B cell (primary cell): ENCODE data around the gene PRRC2A. TPM values are rescaled to one million over a fixed set of nuclear protein-coding genes. Genes with fewer than 3 reads are reported as not detected.

Experiments used
- ATAC-seq: fragments of 200-7000 bp; cut with Tn5 transposase; one replicate; pipeline ENCODE4 v1.10.0; 2021; ENCODE audit warnings: low read depth, mild to moderate bottlenecking, moderate number of reproducible peaks, moderate library complexity
- CTCF ChIA-PET: fragments of 350-600 bp; sonication (Branson Sonifier 250); formaldehyde crosslinking; loops from one replicate; lab custom pipeline; 2021; ENCODE audit warnings: antibody characterized with exemption, inconsistent platforms; lab: Charles Lee
- POLR2A ChIA-PET: fragments of 350-600 bp; sonication (Branson Sonifier 250); formaldehyde crosslinking; loops from one replicate; lab custom pipeline; 2021; ENCODE audit warnings: antibody characterized with exemption; lab: Charles Lee
- DNase-seq: peaks from one replicate; pipeline ENCODE4 v3.0.0; 2013
- H2AFZ ChIP-seq: 2 replicates; pipeline ENCODE4 v1.6.1; 2012; ENCODE audit warnings: mild to moderate bottlenecking, low read depth, low read length; ENCODE audit not compliant: insufficient read depth, poor library complexity, severe bottlenecking
- H3K27ac ChIP-seq, 2 donors: 1 replicate in 1 of 2; 2 replicates in 1 of 2; pipeline ENCODE4 v1.5.1; 2012 to 2013; ENCODE audit warnings: low read length in 2 of 2, mild to moderate bottlenecking in 2 of 2, moderate library complexity in 1 of 2
- H3K27me3 ChIP-seq, 4 experiments: fragments of 200-600 bp in 1 of 4; sonication (generic) in 1 of 4; replicated peaks in 1 of 4; 1 replicate in 2 of 4; 2 replicates in 2 of 4; pipeline versions ENCODE4 v1.6.1 to v1.7.0; 2013 to 2016; ENCODE audit warnings: low read length in 3 of 4, mild to moderate bottlenecking in 2 of 4, mixed read lengths in 1 of 4, moderate library complexity in 1 of 4; ENCODE audit not compliant: insufficient read depth in 4 of 4, control insufficient read depth in 3 of 4; ENCODE audit errors: control extremely low read depth in 1 of 4
- H3K36me3 ChIP-seq, 2 experiments: replicated peaks in 1 of 2; 1 replicate in 1 of 2; 2 replicates in 1 of 2; pipeline versions ENCODE4 v1.6.1 to v1.7.1; 2013; ENCODE audit warnings: low read length in 1 of 2; ENCODE audit not compliant: insufficient read depth in 2 of 2, control insufficient read depth in 1 of 2; ENCODE audit errors: control extremely low read depth in 1 of 2, extremely low read depth in 1 of 2
- H3K4me1 ChIP-seq, 2 donors: fragments of 200-600 bp in 1 of 2; sonication (generic) in 1 of 2; 1 replicate in 1 of 2; 2 replicates in 1 of 2; pipeline versions ENCODE4 v1.5.1 to v1.6.1; 2013 to 2017; ENCODE audit warnings: low read length in 2 of 2; ENCODE audit not compliant: control insufficient read depth in 2 of 2, insufficient read depth in 2 of 2
- H3K4me2 ChIP-seq: replicated peaks from 2 replicates; pipeline ENCODE3; 2012; ENCODE audit warnings: mild to moderate bottlenecking, low read depth, low read length; ENCODE audit not compliant: poor library complexity, severe bottlenecking
- H3K4me3 ChIP-seq, 5 experiments: fragments of 200-600 bp in 1 of 5; sonication (generic) in 1 of 5; 1 replicate in 3 of 5; 2 replicates in 2 of 5; pipeline versions ENCODE4 v1.5.1 to v1.7.0; 2011 to 2016; ENCODE audit warnings: low read length in 4 of 5, mild to moderate bottlenecking in 4 of 5, low read depth in 2 of 5, control low read depth in 1 of 5, moderate library complexity in 1 of 5; ENCODE audit not compliant: insufficient read depth in 1 of 5; ENCODE audit errors: control extremely low read depth in 1 of 5, extremely low read depth in 1 of 5
- H3K79me2 ChIP-seq: fragments of 200-600 bp; sonication (generic); one replicate; pipeline ENCODE4 v1.6.0; 2016; ENCODE audit warnings: low read length; ENCODE audit not compliant: control insufficient read depth, insufficient read depth
- H3K9ac ChIP-seq: fragments of 200-600 bp; sonication (generic); 2 replicates; pipeline ENCODE4 v1.6.1; 2017; ENCODE audit warnings: mild to moderate bottlenecking, low read length, moderate library complexity
- H3K9me3 ChIP-seq, 3 donors: one replicate each; pipeline versions ENCODE4 v1.6.1 to v1.7.1; 2013; ENCODE audit warnings: low read length in 2 of 3; ENCODE audit not compliant: control insufficient read depth in 2 of 3, insufficient read depth in 1 of 3; ENCODE audit errors: control extremely low read depth in 1 of 3
- H4K20me1 ChIP-seq: 2 replicates; pipeline ENCODE4 v1.6.0; 2012; ENCODE audit warnings: mild to moderate bottlenecking, low read length; ENCODE audit not compliant: insufficient read depth, control insufficient read depth, poor library complexity, severe bottlenecking
- H3K27ac Mint-ChIP-seq: one replicate; pipeline ENCODE4 v1.8.0; 2021; ENCODE audit warnings: mixed read lengths
- H3K27me3 Mint-ChIP-seq: one replicate; pipeline ENCODE4 v1.8.0; 2021; ENCODE audit warnings: mixed read lengths
- H3K4me1 Mint-ChIP-seq: one replicate; pipeline ENCODE4 v1.8.0; 2021; ENCODE audit warnings: mixed read lengths
- H3K4me3 Mint-ChIP-seq: one replicate; pipeline ENCODE4 v1.8.0; 2021; ENCODE audit warnings: mixed read lengths
- H3K9me3 Mint-ChIP-seq: one replicate; pipeline ENCODE4 v1.8.0; 2022; ENCODE audit warnings: mixed read lengths; ENCODE audit not compliant: insufficient read depth
- EZH2 ChIP-seq: IDR thresholded peaks from 2 replicates; pipeline ENCODE4 v1.6.1; 2012; ENCODE audit warnings: borderline replicate concordance, low read depth, mild to moderate bottlenecking, moderate library complexity, low read length; ENCODE audit not compliant: insufficient read depth, poor library complexity, severe bottlenecking
- WGBS: methylation state at CpG from one replicate; pipeline ENCODE4 v1.1.5; 2013; ENCODE audit warnings: missing lambda C conversion rate; ENCODE audit not compliant: insufficient coverage; 5-methylcytosine and 5-hydroxymethylcytosine counted together
- intact Hi-C: fragments of 100-400 bp; cut with micrococcal nuclease; formaldehyde crosslinking; loops from one replicate; pipeline ENCODE4 v1.10.0; 2022
- polyA plus RNA-seq: library from polyadenylated mRNA; depleted of rRNA; stranded (reverse); fragments of >200 nt; gene quantifications from 2 replicates; pipeline ENCODE4 v1.2.3, GENCODE V29; 2012
- total RNA-seq, 2 donors: library from RNA; stranded (reverse); fragments of 120-200 nt in 1 of 2; gene quantifications; 1 replicate in 1 of 2; 2 replicates in 1 of 2; pipeline versions ENCODE4 v1.2.3 to v1.2.4, GENCODE V29; 2013 to 2022
- TF ChIP-seq, protein P1 (sequence below): fragments of 200-600 bp; IDR thresholded peaks from one replicate; pipeline ENCODE4 v1.8.0; 2022; ENCODE audit warnings: antibody characterized with exemption, mild to moderate bottlenecking

PRRC2A gene
- total and polyA plus RNA-seq, 2 donors (not counting 1 experiment from before 2014, with no cell fraction given) = 153 to 265 TPM

DNA sequence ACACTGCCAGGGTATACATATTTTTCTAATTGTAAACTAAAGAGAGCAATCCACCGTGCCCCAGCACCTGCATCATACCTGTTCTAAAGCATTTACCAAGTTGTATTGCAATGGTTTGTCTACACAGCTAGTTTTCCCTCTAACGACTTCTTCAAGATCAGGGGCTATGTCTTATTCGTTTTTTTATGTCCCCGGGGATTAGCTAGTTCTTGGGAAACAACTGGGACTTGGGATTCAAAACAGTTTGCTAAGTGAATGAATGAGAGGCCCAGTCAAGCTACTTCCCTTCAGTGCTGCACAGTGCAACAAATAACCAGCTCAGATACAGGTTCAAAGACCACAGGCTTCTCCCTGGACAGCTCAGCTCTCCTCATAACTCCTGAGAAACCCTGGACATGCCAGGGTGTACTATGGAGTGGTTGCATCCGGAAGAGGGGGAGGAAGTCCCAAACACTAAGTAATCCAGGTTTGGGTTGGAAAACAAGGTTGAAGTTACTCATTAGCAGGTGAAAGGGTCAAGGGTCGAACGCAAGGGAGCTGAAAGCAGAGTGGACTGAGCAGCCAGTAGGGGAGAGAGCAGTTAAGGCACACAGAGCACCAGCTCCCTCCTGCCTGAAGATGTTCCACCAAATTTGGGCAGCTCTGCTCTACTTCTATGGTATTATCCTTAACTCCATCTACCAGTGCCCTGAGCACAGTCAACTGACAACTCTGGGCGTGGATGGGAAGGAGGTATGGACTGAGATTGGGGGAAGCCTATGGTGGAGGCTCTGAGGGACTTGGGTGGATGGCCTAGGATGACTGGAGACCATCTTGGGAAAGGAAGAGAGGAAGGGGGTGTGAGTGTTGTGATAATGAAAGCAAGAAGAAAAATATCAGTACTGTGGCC lies 35.1 kb downstream of the PRRC2A start, which contains the start of gene APOM:
Gene APOM, plus strand, starts transcription at position 546 of the 889 bp plus-strand sequence. Its CDS starts 73 bp downstream, at position 619.
- intact Hi-C loops = loop anchor here (10.0 kb wide), 1 partner anchor 1441 kb away; the partner anchor contains the start of gene TRIM26
- Mint-ChIP-seq H3K4me3 (no peak within 1 kb of the TSS), H3K27ac (peak within 1 kb of the TSS; percentile 67), H3K4me1 (peaks cover 61% of the 10 kb centered on the region), H3K9me3 (no peaks in the 10 kb centered on the region), H3K27me3 (no peaks in the 10 kb centered on the region)
- ATAC-seq (no peak), DNase-seq (no peak)
- peaks cover 39 to 48% of the 10 kb centered on the region in 2 donors for H3K4me1 ChIP-seq
- ChIA-PET CTCF (interaction anchor here (1.3 to 1.9 kb wide), 3 partner anchors 72 to 174 kb away, joined by 4 to 5 read pairs (median 4); no protein-coding TSS in a partner anchor), POLR2A (interaction anchor here (1.1 to 1.3 kb wide), 2 partner anchors 9 to 10 kb away, joined by 4 to 6 read pairs; partner anchors contain the start of gene GPANK1)
- WGBS = 93% methylated on average over 5 of the region's 8 CpGs
- no peak within 1 kb of the TSS for H3K9ac ChIP-seq
- no peak within 1 kb of the TSS for H3K4me3 ChIP-seq
- peaks cover 24% of the 10 kb centered on the region for H4K20me1 ChIP-seq
- no peaks in the 10 kb centered on the region for H3K9me3 ChIP-seq
- no peak within 1 kb of the TSS for H3K27ac ChIP-seq
- no peak within 1 kb of the TSS for H2AFZ ChIP-seq
- no peaks in the 10 kb centered on the region for H3K27me3 ChIP-seq
- H3K36me3 ChIP-seq = peaks cover 0 to 26% of the 10 kb centered on the region in 2 experiments
- no peak for TF ChIP-seq EZH2
- TF ChIP-seq, protein P1, sequence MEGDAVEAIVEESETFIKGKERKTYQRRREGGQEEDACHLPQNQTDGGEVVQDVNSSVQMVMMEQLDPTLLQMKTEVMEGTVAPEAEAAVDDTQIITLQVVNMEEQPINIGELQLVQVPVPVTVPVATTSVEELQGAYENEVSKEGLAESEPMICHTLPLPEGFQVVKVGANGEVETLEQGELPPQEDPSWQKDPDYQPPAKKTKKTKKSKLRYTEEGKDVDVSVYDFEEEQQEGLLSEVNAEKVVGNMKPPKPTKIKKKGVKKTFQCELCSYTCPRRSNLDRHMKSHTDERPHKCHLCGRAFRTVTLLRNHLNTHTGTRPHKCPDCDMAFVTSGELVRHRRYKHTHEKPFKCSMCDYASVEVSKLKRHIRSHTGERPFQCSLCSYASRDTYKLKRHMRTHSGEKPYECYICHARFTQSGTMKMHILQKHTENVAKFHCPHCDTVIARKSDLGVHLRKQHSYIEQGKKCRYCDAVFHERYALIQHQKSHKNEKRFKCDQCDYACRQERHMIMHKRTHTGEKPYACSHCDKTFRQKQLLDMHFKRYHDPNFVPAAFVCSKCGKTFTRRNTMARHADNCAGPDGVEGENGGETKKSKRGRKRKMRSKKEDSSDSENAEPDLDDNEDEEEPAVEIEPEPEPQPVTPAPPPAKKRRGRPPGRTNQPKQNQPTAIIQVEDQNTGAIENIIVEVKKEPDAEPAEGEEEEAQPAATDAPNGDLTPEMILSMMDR = no peak
- H3K79me2 ChIP-seq = peaks cover 88% of the 10 kb centered on the region
- H3K4me2 ChIP-seq = no peak within 1 kb of the TSS
